Fibroblast of lung (primary cell): ENCODE results near the gene HCAR2.

ENCODE experiments used
- CTCF ChIP-seq, 2 donors: IDR thresholded peaks in 1 of 2; conservative IDR thresholded peaks in 1 of 2; 1 replicate in 1 of 2; 2 replicates in 1 of 2; pipeline ENCODE4 v1.5.1; 2011 to 2012; ENCODE audit warnings: low read length in 2 of 2, control low read depth in 1 of 2, inconsistent platforms in 1 of 2, low read depth in 1 of 2, mild to moderate bottlenecking in 1 of 2
- EZH2 ChIP-seq: IDR thresholded peaks from 2 replicates; pipeline ENCODE4 v1.5.1; 2012; ENCODE audit warnings: low read length, control low read depth, mild to moderate bottlenecking; ENCODE audit errors: missing control alignments

DNA sequence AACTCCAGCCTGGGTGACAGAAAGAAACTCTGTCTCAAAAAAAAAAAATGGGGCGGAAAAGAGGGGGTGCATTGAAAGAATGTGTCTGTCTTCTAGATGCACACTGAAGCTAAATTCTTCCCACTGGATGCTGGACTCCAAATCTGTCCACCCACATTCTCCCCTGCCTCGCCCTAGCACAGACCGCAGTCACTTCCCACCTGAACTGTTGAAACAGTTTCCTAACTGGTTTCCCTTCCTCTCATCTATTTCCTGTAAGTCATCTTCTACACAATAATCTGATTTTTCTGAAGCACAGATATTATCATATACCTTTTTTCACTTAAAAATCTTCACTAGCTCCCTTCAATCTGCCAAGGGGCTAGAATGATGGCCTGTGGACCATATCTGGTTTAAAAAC, 29.0 kb upstream of the HCAR2 start:
- no peak for TF ChIP-seq CTCF (conservative IDR thresholded peaks at IDR 0.05 in 1 of 2, IDR thresholded peaks at IDR 0.05 in 1 of 2; ENCODE audit: low read depth in 1 of 2, low read length in 2 of 2)
- no peak for TF ChIP-seq EZH2
